Trophoblast cell (in vitro differentiated cells and primary cell): ENCODE results near the gene CELF5.
"Not testable (repeated sequence)": the region's sequence is repeated elsewhere in the genome, so short reads cannot be mapped to it uniquely, and the experiment has no call there.

Experiments used
- DNase-seq, 2 donors: peaks; one replicate each; pipeline ENCODE4 v3.0.0-alpha.2; 2016
- H2AFZ ChIP-seq: 2 replicates; pipeline ENCODE4 v1.6.1; 2013; ENCODE audit warnings: low read length, moderate library complexity, mild to moderate bottlenecking; ENCODE audit not compliant: insufficient read depth, poor library complexity
- H2AK5ac ChIP-seq: 2 replicates; pipeline ENCODE4 v1.6.1; 2013; ENCODE audit warnings: mild to moderate bottlenecking, low read length
- H2BK120ac ChIP-seq: 2 replicates; pipeline ENCODE4 v1.6.1; 2013; ENCODE audit warnings: low read length, mild to moderate bottlenecking, moderate library complexity; ENCODE audit not compliant: insufficient read depth, poor library complexity
- H2BK12ac ChIP-seq: 2 replicates; pipeline ENCODE4 v1.6.1; 2013; ENCODE audit warnings: mild to moderate bottlenecking, low read length, moderate library complexity
- H2BK5ac ChIP-seq: 2 replicates; pipeline ENCODE4 v1.6.1; 2013; ENCODE audit warnings: low read length, low read depth, moderate library complexity, mild to moderate bottlenecking; ENCODE audit not compliant: poor library complexity
- H3K14ac ChIP-seq: 2 replicates; pipeline ENCODE4 v1.6.1; 2013; ENCODE audit warnings: mild to moderate bottlenecking, low read length
- H3K18ac ChIP-seq: 2 replicates; pipeline ENCODE4 v1.6.1; 2013; ENCODE audit warnings: mild to moderate bottlenecking, low read length
- H3K23ac ChIP-seq: 2 replicates; pipeline ENCODE4 v1.6.1; 2013; ENCODE audit warnings: low read length
- H3K27ac ChIP-seq: 2 replicates; pipeline ENCODE4 v1.5.1; 2013; ENCODE audit warnings: low read depth, mild to moderate bottlenecking, inconsistent platforms, low read length, moderate library complexity
- H3K27me3 ChIP-seq: 2 replicates; pipeline ENCODE4 v1.6.1; 2013; ENCODE audit warnings: inconsistent platforms, mild to moderate bottlenecking, low read length, moderate library complexity; ENCODE audit not compliant: insufficient read depth
- H3K36me3 ChIP-seq, 2 experiments: 1 replicate in 1 of 2; 2 replicates in 1 of 2; pipeline ENCODE4 v1.6.1; 2013; ENCODE audit warnings: low read length in 2 of 2, mild to moderate bottlenecking in 2 of 2, moderate library complexity in 1 of 2; ENCODE audit not compliant: insufficient read depth in 2 of 2, control insufficient read depth in 1 of 2
- H3K4ac ChIP-seq: 2 replicates; pipeline ENCODE4 v1.6.1; 2013; ENCODE audit warnings: low read depth, mild to moderate bottlenecking, low read length, moderate library complexity
- H3K4me1 ChIP-seq, 2 experiments: 1 replicate in 1 of 2; 2 replicates in 1 of 2; pipeline ENCODE4 v1.6.1; 2013; ENCODE audit warnings: low read length in 2 of 2, mild to moderate bottlenecking in 2 of 2, moderate library complexity in 1 of 2; ENCODE audit not compliant: insufficient read depth in 2 of 2, control insufficient read depth in 1 of 2
- H3K4me2 ChIP-seq: 2 replicates; pipeline ENCODE4 v1.6.1; 2013; ENCODE audit warnings: inconsistent platforms, mild to moderate bottlenecking, low read length, moderate library complexity
- H3K4me3 ChIP-seq: 2 replicates; pipeline ENCODE4 v1.5.1; 2013; ENCODE audit warnings: mild to moderate bottlenecking, low read depth, low read length, inconsistent platforms
- H3K79me1 ChIP-seq: one replicate; pipeline ENCODE4 v1.6.1; 2013; ENCODE audit warnings: low read length
- H3K79me2 ChIP-seq: 2 replicates; pipeline ENCODE4 v1.6.1; 2013; ENCODE audit warnings: low read length, mild to moderate bottlenecking; ENCODE audit not compliant: control insufficient read depth, insufficient read depth, poor library complexity
- H3K9ac ChIP-seq: 2 replicates; pipeline ENCODE4 v1.6.1; 2013; ENCODE audit warnings: mild to moderate bottlenecking, low read length
- H3K9me3 ChIP-seq: 2 replicates; pipeline ENCODE4 v1.6.1; 2013; ENCODE audit warnings: low read depth, mild to moderate bottlenecking, control low read depth, inconsistent platforms, low read length; ENCODE audit not compliant: insufficient read depth
- H4K12ac ChIP-seq: 2 replicates; pipeline ENCODE4 v1.6.1; 2013; ENCODE audit warnings: low read depth, mild to moderate bottlenecking, low read length, moderate library complexity
- H4K8ac ChIP-seq: 2 replicates; pipeline ENCODE4 v1.6.1; 2013; ENCODE audit warnings: low read depth, mild to moderate bottlenecking, low read length, moderate library complexity
- H4K91ac ChIP-seq: one replicate; pipeline ENCODE4 v1.6.1; 2013; ENCODE audit warnings: low read depth, mild to moderate bottlenecking, low read length, moderate library complexity
- WGBS: extraction: QIAGEN DNeasy Blood & Tissue Kit; methylation state at CpG from one replicate; pipeline ENCODE4 v1.1.7; 2013; ENCODE audit warnings: missing lambda C conversion rate; ENCODE audit not compliant: insufficient read length, insufficient coverage; ENCODE audit errors: extremely low coverage; 5-methylcytosine and 5-hydroxymethylcytosine counted together

CELF5 gene

GRCh38 chr19:3234800-3235199 lies 10.3 kb downstream of the CELF5 start:
- Histone ChIP-seq H3K9ac (no peak overlapping the region), H3K4me1 (no peaks in the 10 kb centered on the region), H3K4me3 (no peak overlapping the region), H3K9me3 (peaks cover 3% of the 10 kb centered on the region), H4K91ac (no peak overlapping the region), H3K23ac (no peak overlapping the region), H3K79me1 (no peaks in the 10 kb centered on the region), H2BK5ac (no peak overlapping the region), H3K27ac (no peak overlapping the region), H3K79me2 (no peaks in the 10 kb centered on the region), H4K12ac (no peak overlapping the region), H3K36me3 (no peaks in the 10 kb centered on the region), H3K27me3 (no peaks in the 10 kb centered on the region), H2BK120ac (no peak overlapping the region), H3K4ac (no peak overlapping the region), H2AFZ (no peak overlapping the region), H4K8ac (no peak overlapping the region), H3K4me2 (no peak overlapping the region), H2AK5ac (no peak overlapping the region), H3K18ac (no peak overlapping the region), H3K14ac (no peak overlapping the region), H2BK12ac (no peak overlapping the region)
- peak in 1 of 2 donors; percentile 21 for DNase-seq
- WGBS, result no CpG with 5 or more reads among the region's 9 CpGs

- H3K14ac ChIP-seq, H3K4me2 ChIP-seq, DNase-seq, H2AK5ac ChIP-seq, H3K4ac ChIP-seq, H4K12ac ChIP-seq, H3K27ac ChIP-seq, H3K27me3 ChIP-seq, H4K8ac ChIP-seq, H3K18ac ChIP-seq, H2BK12ac ChIP-seq, H3K9me3 ChIP-seq, H3K23ac ChIP-seq, H3K9ac ChIP-seq, H2BK5ac ChIP-seq, H4K91ac ChIP-seq, H2BK120ac ChIP-seq, H3K4me3 ChIP-seq, H3K79me1 ChIP-seq, H3K4me1 ChIP-seq, H3K36me3 ChIP-seq, H2AFZ ChIP-seq, H3K79me2 ChIP-seq: not testable (repeated sequence)
- WGBS, result no CpG with 5 or more reads among the region's 2 CpGs
Observed at GRCh38 chr19:3235604-3236003, 11.1 kb downstream of the CELF5 start.

DNA sequence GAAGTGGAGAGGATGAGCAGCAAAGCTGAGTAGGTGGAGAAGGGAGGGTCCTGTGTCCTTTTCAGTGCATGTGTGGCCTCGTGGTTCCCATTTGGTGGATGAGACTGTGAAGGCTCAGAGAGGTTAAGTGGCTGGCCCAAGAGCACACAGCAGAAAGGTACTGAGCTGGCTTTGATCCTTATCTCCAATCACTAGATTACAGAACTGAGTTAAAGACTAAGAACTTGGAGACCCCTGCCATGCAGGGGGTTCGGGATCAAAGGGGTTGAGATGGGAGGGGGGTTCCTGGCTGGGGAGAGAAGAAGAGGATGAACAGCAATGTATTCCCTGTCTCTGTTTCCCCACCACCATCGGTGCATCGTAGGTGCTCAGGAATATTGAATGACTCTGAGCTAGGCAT lies 11.8 kb downstream of the CELF5 start:
- Histone ChIP-seq H3K27me3 (no peaks in the 10 kb centered on the region), H3K18ac (no peak overlapping the region), H2BK5ac (no peak overlapping the region), H3K9me3 (peaks cover 3% of the 10 kb centered on the region), H3K27ac (no peak overlapping the region), H3K9ac (no peak overlapping the region), H2AFZ (no peak overlapping the region), H3K4me2 (no peak overlapping the region), H2AK5ac (no peak overlapping the region), H3K23ac (no peak overlapping the region), H4K12ac (no peak overlapping the region), H4K91ac (no peak overlapping the region), H4K8ac (no peak overlapping the region), H3K36me3 (no peaks in the 10 kb centered on the region), H2BK120ac (no peak overlapping the region), H3K14ac (no peak overlapping the region), H3K79me1 (no peaks in the 10 kb centered on the region), H3K4ac (no peak overlapping the region), H3K4me1 (no peaks in the 10 kb centered on the region), H3K4me3 (no peak overlapping the region), H2BK12ac (no peak overlapping the region), H3K79me2 (no peaks in the 10 kb centered on the region)
- DNase-seq, result no peak
- WGBS, result no CpG with 5 or more reads among the region's 4 CpGs

DNA sequence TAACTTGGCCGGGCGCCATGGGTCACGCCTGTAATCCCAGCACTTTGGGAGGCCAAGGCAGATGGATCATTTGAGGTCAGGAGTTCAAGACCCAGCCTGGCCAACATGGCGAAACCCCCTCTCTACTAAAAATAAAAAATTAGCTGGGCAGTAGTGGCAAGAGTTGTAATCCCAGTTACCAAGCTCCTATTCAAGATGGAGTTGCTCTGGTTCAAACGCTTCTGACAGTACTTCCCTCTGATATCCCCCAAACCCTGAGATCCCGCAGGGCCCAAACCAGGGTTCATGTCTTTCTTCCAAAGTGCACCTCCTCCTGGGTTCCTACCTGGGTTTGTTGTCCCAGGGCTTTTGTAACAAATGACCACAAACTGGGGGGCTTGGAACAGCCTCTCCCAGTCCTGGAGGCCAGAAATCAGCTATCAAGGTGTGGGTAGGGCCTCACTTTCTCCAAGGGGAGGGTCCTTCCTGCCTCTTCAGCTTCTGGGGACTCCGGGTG lies 13.7 kb downstream of the CELF5 start:
- no peak overlapping the region for H2AFZ ChIP-seq
- no peak for DNase-seq
- no peak overlapping the region for H3K27ac ChIP-seq
- no peak overlapping the region for H3K14ac ChIP-seq
- H3K36me3 ChIP-seq, result no peaks in the 10 kb centered on the region
- no peak overlapping the region for H4K8ac ChIP-seq
- no peaks in the 10 kb centered on the region for H3K4me1 ChIP-seq
- H4K12ac ChIP-seq, result no peak overlapping the region
- no peak overlapping the region for H3K23ac ChIP-seq
- peaks cover 3% of the 10 kb centered on the region for H3K9me3 ChIP-seq
- no peaks in the 10 kb centered on the region for H3K79me1 ChIP-seq
- H3K4ac ChIP-seq, result no peak overlapping the region
- H2BK5ac ChIP-seq, result no peak overlapping the region
- no CpG with 5 or more reads among the region's 7 CpGs for WGBS
- H2BK12ac ChIP-seq, result no peak overlapping the region
- H3K4me2 ChIP-seq, result no peak overlapping the region
- H2BK120ac ChIP-seq, result no peak overlapping the region
- no peak overlapping the region for H2AK5ac ChIP-seq
- H3K27me3 ChIP-seq, result no peaks in the 10 kb centered on the region
- no peaks in the 10 kb centered on the region for H3K79me2 ChIP-seq
- H3K9ac ChIP-seq, result no peak overlapping the region
- no peak overlapping the region for H3K18ac ChIP-seq
- no peak overlapping the region for H3K4me3 ChIP-seq
- H4K91ac ChIP-seq, result no peak overlapping the region
